CD4-positive, alpha-beta T cell treated with Interleukin-2 at 100 ng/mL for 4 hours (primary cell): Measurements from ENCODE around the gene KCNN1.
A peak's percentile ranks its signal among the peaks of the same experiment; 100 is the strongest.
"Not testable (repeated sequence)": the region's sequence is repeated elsewhere in the genome, so short reads cannot be mapped to it uniquely, and the experiment has no call there.

ENCODE experiments used
- DNase-seq: peaks from one replicate; pipeline ENCODE4 v3.0.0-alpha.2; 2020; ENCODE audit warnings: low spot score

KCNN1 gene

GRCh38 chr19:18031401-18031800, 64.5 kb downstream of the KCNN1 start:
- not testable (repeated sequence) for DNase-seq

GRCh38 chr19:18032102-18032501, 65.2 kb downstream of the KCNN1 start:
- DNase-seq: not testable (repeated sequence)

GRCh38 chr19:18041054-18041453, 74.1 kb downstream of the KCNN1 start:
- DNase-seq: no peak

- no peak for DNase-seq
Observed at GRCh38 chr19:18043676-18044075, 76.8 kb downstream of the KCNN1 start.

GRCh38 chr19:18044825-18045304, 78.0 kb downstream of the KCNN1 start:
- DNase-seq: peak; percentile 87

- DNase-seq: no peak
Observed at GRCh38 chr19:18045307-18046050, 78.6 kb downstream of the KCNN1 start.

GRCh38 chr19:18046059-18046718, 79.3 kb downstream of the KCNN1 start:
- DNase-seq: no peak

- DNase-seq: no peak
Observed at GRCh38 chr19:18049385-18049784, 82.5 kb downstream of the KCNN1 start.
